Stimulated activated CD8-positive, alpha-beta memory T cell treated with anti-CD3 and anti-CD28 coated beads, Interleukin-7, amount 100 ng/mL, for 4 hours (primary cell): Measurements from ENCODE around the gene PRR7.
A peak's percentile ranks its signal among the peaks of the same experiment; 100 is the strongest.

Source experiments
- DNase-seq, 2 donors: peaks; one replicate each; pipeline ENCODE4 v3.0.0-alpha.2; 2020; ENCODE audit warnings: low read depth in 2 of 2

PRR7 gene

DNA sequence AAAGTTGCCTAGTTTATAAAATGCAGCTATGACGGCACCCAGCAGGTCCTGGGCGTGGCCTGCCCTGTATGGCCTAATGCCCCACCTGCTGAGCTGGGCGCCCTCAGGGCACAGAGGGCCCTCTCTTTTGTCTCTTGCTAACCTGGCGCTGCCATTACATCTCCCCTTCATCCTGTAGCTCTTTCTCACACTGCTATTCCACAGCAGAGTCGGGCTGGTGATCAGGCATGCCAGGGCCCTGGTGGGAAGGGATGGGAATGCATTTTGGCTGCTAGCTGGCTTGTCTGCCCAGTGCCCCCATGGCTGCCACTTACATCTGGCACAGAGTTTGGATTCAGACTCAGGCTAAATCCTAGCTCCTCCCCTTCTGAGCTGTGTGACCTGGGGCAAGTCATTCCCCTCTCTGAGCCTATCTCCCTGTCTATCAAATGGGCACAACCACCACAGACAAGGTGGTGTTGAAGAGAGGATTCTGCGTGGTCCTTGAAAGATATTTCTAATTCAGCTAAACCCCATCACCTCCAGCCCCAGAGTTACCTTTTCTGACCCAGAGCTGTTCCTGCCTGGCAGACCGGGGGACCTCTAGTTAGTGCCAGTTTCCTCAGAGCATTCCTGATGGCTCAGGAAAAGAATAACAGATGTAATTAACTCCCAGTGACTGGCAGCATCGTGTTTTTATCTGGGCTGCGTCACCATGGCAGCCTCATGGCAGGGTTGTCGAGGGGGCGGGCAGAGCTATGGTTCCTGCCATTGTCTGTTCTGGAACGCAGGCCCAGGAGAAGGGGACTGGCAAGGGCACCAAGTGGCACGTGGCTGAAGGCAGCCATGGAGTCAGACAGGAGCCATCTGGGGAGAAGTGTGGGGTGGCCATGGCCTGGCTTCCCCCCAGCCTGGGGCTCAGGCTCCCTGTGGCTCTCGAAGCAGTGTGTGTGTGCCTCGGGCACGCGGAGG lies 6.3 kb downstream of the PRR7 start:
- DNase-seq: no peak

DNA sequence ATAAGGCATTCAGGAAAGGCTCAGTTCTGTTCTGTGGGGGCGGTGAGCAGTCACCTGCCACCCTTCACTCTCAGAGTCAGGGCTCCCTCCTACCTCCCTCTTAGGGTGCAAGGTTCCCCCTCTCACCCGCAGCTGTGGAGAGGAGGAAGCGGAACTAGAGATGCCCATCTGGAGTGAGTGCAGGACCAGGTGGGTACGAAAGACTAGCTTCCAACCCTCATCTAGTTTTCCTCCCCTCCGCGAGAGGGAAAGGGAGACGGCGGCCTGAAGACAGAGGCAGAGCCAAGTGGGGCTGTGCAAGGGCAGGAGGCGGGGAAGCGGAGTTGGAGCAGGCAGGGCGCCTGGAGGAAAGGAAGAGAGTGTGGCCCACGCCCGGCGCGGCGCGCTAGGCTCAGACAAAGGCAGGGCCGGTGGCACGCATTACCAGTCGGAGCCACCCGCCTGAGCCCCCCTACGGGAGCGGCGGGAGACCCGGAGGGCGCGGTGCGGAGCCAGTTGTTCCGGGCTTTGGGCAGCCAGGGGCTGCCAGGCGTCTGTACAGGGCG lies 7.3 kb downstream of the PRR7 start:
- no peak for DNase-seq

DNA sequence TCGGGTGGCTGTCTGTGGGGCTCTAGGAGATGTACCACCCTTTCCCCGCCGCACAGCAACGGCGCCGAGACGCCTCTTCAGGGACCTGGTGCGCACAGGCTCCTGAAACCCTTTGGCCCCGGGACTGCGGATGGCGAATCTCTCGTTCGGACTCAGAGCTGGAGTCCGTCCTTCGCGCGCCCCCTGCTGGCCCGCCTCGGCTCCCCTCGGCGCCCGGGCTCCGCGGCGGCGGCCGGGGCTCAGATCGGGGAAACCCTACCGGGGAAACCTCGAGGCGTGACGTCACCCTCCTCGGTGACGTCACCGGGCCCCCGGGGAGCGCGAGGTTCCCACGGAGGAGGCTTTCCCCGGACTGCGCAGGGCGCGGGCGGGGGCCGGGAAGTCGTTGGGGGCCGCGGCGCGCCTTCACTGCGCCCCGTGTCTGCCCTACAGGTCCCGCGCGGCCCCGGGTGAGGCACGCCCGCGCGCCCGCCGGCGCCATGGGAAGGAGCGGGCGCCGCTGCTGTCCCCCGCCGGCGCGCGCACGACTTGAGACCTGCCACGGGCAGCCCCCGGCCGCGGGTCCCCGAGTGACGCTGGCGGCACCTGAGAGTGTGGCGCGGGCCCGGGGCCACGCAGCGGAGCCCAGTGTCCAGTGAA lies 7.9 kb downstream of the PRR7 start:
- peak; percentile 83 to 91 for DNase-seq

DNA sequence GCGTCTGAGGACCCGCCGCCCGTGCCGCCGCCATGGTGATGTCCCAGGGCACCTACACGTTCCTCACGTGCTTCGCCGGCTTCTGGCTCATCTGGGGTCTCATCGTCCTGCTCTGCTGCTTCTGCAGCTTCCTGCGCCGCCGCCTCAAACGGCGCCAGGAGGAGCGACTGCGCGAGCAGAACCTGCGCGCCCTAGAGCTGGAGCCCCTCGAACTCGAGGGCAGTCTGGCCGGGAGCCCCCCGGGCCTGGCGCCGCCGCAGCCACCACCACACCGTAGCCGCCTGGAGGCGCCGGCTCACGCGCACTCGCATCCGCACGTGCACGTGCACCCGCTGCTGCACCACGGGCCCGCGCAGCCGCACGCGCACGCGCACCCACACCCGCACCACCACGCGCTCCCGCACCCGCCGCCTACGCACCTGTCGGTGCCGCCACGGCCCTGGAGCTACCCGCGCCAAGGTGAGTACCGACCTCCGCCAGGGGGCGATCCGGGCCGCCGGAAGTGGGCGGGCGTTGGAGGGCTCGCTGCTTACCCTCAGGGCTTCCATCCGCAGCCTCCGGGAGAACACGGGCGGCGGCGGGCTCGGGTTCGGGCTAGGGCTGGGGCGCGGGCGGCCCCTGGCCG lies 8.5 kb downstream of the PRR7 start:
- peak; percentile 85 to 89 for DNase-seq

DNA sequence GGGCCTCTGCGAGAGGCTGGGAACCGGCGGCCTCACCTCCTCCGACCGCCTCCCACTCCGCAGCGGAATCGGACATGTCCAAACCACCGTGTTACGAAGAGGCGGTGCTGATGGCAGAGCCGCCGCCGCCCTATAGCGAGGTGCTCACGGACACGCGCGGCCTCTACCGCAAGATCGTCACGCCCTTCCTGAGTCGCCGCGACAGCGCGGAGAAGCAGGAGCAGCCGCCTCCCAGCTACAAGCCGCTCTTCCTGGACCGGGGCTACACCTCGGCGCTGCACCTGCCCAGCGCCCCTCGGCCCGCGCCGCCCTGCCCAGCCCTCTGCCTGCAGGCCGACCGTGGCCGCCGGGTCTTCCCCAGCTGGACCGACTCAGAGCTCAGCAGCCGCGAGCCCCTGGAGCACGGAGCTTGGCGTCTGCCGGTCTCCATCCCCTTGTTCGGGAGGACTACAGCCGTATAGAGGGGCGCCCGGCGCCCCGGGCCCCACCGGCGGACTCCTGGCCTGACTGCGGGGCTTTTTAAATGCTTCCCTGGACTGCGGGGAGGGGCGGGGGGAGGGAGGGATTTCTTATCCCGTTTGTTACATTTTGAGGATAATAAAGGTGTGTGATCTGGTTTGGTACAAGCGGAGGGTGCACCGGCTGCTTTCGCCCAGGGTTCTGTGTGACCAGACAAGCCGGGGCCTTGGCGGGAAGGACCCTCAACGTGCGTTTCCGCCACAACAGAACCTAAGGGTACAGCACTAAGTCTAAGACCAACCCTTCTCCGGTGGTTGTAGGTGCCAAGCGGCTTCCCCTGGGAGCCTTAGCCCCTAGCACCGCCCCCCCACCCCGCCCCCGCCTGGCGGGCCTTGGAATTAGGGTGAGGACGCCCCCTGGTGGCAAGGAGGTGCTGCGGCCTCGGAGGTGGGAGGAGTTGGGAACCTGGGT lies 9.3 kb downstream of the PRR7 start:
- DNase-seq: peak; percentile 86 to 87

DNA sequence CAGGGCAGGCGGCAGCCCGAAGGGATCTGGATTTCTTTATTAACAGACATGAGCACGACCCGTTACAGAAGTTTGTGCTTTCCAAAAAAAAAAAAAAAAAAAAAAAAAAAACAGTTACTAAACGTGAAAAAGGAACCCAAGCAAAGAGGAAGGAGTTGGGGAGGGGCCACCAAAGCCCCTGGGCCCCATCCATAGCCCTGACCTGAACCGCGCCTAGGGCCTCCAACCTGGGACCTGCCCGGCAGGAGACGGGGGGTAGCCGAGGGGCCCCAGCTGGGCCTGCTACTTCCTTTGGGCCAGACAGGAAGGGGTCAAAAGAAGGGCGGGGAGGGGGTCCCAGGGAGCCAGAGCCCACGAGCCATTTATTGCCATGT lies 10.0 kb downstream of the PRR7 start:
- no peak for DNase-seq

DNA sequence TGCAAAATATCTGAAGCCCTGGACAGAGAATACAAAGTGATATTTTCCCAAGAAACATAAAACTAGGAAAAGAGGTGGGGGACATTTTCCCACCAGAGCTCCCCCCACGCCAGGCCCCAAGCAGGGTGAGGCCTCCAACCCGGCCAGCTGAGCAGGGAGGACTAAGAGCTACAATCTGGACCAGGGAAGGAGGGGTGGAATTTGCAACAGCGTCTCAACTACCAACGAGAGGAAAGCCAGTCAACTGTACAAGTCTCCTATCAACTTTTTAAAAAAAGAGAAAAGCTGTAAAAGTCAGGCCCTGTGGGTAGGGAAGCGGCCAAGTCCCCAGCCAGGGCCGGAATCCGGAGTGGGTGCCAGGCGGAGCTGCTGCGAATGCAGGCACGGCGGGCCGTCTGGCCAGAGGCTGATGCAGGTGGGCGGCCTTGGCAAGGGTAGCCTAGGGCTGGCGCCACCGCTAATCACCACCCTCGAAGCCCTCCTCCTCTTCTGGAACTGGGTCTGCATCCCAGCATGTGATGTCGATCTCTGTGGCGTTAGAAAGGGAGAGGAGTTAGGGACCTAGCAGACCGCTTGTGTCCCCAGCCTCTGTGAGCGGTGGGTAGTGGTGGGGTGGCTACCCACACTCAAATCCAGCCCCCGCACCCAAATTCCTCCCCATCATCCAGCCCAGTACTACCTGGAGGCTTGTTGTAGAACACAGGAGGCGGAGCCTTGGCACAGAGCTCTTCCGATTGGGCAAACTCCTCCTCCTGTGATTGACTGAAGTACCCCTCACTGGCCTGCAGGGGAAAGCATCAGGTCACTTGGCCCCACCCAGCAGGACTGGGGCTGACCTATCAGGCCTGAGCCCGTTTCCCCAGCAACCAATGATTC lies 10.6 kb downstream of the PRR7 start:
- DNase-seq: no peak

DNA sequence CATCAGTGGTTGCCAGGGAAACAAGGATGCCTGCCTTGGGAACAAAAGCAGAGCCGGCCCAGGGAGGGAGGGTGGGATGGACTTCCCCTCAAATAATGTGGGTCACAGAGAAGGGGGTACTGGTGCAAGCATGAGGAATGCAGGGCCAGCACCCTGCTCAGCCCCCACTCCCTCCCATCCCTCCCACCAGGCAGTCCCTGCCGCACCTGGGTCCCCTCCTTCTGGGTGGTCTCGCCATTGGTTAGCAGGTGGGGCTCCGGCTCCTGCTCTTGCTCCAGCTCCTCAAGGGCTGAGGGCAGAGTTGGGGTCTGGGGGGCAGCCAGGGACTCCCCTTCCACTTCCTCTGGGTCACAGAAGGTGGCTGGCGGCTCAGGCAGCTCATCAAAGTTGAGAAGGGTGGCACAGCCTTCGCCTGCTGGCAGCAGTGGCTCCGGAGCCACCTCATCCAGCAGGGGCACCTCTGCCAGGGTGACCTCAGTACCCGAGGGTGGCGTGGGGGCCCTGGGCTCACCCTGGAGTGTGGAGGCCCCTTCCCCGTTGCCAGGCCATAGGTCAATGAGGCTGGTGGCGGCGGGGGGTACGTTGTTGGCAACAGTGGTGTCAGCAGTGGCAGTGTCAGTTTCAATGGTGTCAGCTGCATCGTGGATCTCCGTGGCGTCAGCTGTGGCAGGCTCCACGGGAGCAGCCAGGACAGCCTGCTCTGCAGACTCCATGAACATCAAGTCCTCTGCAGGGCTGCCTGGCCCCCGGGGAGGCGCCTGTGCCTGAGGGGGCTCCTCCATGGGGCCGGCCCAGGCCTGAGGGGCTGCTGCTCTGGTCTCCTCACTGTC lies 11.5 kb downstream of the PRR7 start:
- DNase-seq: no peak

DNA sequence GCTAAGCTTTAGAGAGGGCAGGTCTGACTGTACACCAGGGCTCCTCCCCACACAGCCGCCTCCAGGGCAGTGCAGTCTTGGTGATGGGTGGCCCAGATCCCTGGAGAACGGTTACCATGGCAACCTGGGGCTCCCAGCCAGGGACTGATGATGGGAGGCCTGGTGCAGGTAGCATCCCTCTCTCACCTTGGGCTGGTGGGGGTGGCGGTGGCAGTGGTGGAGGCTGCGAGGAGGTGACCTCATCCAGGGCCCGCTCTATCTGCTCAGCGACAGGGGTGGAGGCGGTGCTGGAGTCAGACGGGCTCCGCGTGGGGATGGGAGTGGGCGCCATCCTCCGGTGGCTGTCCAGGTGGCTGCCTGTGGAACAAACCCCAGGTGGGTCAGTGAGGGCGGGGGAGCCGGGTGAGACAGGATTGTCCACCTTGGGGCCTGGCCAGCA lies 12.3 kb downstream of the PRR7 start:
- DNase-seq: no peak

DNA sequence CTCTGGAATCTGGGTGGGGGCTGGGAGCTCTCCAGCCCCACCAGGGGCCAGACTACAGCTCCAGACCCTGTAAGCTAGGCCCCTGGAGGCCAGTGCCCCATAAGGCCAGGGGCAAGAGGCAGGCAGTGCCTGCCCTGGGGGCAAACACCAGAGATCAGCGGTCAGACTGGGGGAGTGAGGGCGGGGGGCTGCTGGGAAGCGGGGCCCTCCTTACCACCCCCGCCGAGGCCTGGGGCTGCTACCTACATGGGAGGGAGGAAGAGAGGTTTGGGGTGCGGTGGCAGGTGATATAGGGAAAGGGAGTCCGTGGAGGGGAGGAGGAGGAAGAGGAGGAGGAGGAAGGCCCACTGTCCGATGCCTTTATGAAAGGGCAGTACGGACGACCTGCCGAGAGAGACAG lies 12.7 kb downstream of the PRR7 start:
- DNase-seq: no peak

DNA sequence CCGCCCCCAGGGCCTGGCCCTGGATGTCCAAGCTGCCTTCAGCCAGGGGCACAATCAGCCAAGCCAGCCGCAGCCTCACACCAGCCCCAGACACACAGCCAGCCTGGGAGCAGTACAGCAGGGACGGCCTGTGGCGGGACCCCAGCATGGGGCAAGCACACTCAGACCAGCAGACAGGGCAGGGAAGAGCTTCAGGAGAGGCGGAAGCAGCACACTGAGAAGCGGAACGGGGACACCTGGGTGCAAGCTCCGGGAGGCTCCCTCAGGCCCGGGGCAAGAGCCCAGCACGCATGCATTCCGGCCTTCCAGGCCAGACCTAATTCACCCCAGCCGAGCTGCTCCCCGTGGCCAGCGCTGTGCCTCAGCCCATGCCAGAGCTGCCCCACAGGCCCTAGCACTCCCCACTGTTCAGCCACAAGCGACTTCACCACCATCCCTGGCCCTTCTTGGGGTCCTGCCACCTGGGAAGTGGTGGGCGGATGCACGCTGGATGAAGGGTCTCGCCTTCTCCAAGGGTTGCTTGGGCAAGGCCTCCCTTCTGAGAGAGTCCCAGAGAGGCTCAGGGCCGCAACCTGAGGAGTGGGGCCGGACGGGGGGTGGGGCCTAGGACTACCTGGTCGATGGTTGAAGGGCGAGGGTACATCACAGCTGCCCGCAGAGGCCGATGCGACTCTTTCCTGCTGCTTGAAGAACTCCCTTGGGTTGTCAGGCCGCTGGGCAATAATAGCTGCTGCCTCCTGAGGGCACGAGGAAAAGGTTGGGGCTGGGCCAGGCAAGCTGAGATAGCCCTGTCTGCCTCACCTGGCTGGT lies 13.4 kb downstream of the PRR7 start:
- no peak for DNase-seq

DNA sequence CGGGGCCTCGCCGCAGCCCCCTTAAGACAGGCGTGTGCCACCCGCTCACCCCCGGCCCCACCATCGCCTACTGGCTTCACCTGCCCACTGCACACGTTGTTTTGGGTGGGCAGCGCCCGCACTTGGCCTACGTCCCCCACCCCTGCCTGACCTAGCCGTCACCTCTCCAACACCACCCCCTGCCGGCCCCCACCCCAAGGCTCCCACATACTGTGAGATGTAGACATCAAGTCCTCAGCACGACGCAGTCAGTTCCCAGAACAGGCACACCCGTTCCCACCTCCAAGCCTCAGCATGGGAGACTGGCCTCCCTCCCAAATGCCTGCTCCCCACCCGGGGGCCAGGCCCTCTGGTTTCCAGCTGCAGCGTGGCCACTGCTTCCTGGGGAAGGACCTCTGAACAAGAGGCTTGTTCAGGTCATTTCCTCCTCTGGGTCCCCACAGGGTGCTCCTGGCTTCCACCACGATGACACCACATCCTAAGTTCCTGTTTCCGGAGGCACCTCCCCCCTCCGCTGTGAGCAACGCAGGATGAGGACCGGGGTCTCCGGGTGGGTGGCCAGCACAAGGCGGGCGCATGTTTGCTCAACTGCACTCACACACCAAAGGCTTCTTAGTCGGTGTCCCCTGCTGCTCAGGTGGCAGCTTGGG lies 15.5 kb downstream of the PRR7 start:
- DNase-seq: no peak

DNA sequence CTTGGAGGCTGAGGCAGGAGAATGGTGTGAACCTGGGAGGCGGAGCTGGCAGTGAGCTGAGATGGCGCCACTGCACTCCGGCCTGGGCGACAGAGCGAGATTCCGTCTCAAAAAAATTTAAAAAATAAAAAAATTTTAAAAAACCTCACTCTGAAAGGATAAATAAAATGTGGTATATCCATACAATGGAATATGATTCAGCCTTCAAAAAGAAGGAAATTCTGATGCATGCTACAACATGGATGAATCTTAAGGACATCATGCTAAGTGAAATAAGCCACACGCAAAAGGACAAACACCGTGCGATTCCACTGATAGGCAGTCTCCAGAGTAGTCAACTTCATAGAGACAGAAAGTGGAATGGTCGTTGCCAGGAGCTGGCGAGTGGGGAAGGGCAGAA lies 18.4 kb downstream of the PRR7 start:
- DNase-seq: no peak

DNA sequence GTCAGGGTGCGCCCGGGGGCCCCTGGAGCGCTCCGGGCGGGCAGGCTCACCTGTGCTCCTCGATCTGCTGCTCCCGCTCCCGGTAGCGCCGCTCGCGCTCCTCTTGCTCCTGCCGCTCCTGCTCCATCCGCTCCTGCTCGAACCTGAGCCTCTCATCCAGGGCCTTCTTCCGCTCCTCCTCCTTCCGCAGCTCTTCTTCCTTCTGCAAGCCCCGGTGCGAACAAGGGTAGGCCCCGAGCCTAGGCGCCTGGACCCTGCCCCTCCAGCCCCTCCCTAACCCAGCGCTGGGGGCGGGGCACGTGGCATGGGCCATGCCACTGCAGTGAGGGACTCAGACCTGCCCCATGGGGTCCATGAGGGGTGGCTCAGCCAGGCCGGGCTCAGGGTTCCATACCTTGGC lies 20.2 kb downstream of the PRR7 start:
- no peak for DNase-seq

DNA sequence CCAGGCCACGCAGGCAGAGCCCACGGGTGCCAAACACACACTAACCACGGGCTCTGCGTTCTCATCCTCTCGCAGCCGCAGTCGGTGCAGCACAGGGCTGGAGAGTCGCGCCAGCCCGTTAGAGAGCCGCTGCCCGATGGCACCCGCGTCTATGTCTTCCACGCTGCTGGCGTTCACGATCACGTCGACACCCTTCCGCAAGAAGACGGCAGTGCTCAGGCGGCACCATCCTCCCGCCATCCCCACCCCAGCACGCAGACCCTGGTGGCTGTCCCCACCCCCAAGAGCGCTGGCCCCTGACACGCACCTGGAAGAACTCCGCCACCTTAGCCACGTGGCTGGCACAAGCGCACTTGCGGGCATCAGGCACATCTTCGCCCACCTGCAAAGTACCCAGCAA lies 20.8 kb downstream of the PRR7 start:
- no peak for DNase-seq

DNA sequence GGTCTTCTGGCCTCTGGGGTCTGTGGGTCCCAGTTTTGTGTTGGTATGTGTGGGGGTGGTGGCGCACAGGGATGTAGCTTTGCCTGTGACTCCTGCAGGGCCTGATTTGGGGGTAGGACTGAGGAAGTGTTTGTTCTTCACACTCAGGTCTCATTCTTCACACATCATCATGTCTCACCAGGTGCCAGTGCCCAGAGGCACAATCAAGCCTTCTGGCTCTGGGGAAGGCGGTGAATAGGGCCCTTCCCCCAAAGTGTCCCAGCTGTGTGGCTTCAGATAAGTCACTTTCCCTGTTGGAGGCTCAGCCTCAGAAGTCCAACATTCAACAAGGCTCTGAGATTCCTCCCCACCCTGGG lies 21.7 kb downstream of the PRR7 start:
- no peak for DNase-seq

DNA sequence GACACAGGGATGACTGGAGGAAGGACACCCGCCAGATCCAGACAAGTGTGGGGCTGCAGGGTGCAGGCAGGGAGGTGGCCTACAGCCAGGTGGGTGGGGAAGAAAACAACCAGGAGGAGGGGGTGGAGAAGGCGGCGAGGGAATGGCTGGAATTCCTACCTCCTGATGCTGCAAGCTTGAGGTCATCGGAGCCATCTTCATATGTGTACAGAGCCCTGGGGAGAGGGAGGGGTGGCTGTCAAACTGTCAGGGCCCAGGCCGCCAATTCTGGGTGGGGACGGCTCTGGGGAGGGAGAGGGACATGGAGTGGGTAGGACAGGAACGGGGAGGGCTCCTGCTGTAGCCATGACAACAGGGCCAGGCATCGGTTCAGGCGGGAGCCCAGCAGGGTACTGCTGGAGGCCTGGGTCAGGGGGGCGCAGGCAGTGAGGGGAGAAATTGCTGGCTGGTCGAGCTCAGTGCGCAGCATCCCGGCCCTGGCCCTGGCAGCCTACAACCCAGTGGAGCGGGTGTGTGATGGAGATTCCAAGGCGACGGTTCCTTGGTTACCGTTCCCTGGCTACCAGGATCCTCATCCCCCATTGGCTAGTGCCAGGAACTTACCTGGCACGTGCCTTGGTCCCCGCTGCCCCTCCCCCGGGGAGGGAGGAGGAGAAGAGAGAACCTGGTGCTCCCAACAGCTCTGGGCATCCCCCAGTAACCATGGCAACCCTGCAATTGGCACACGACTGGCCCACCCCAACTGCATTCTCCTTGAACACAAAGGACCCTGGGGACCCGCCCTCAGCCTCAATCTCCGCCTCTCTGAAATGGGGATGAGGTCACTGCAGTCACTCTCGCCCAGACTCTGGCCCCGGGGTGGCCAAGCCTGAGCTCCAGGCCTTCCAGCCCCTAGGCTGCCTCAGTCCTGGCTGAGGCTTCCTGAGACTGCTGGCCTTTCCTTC lies 22.3 kb downstream of the PRR7 start:
- DNase-seq: no peak
